Measurements from ENCODE around the gene OVCH2.
"Not testable (repeated sequence)": the region's sequence is repeated elsewhere in the genome, so short reads cannot be mapped to it uniquely, and the experiment has no call there.

OVCH2 gene

GRCh38 chr11:7670641-7671040 lies 35.6 kb downstream of the OVCH2 start:
- no peak for DNase-seq

- no peak for DNase-seq
Measured at GRCh38 chr11:7668911-7669310, 37.4 kb downstream of the OVCH2 start.

GRCh38 chr11:7668464-7668863 lies 37.8 kb downstream of the OVCH2 start:
- no peak for DNase-seq

GRCh38 chr11:7667460-7667859 lies 38.8 kb downstream of the OVCH2 start:
- no peak for DNase-seq

GRCh38 chr11:7666292-7666866 lies 39.9 kb downstream of the OVCH2 start:
- no peak for DNase-seq

GRCh38 chr11:7665473-7666291 lies 40.6 kb downstream of the OVCH2 start:
- peak; percentile 77 for DNase-seq

GRCh38 chr11:7664867-7665266 lies 41.4 kb downstream of the OVCH2 start:
- no peak for DNase-seq

- not testable (repeated sequence) for DNase-seq
Measured at GRCh38 chr11:7663531-7663930, 42.7 kb downstream of the OVCH2 start.

- peak; percentile 16 for DNase-seq
Measured at GRCh38 chr11:7657306-7658025, 48.8 kb downstream of the OVCH2 start.

- no peak for DNase-seq
Measured at GRCh38 chr11:7656704-7657103, 49.6 kb downstream of the OVCH2 start.

- no peak for DNase-seq
Measured at GRCh38 chr11:7655253-7656217, 50.7 kb downstream of the OVCH2 start.

GRCh38 chr11:7654195-7654705 lies 52.0 kb downstream of the OVCH2 start:
- no peak for DNase-seq

- no peak for DNase-seq
Measured at GRCh38 chr11:7651700-7652099, 54.6 kb downstream of the OVCH2 start.

- DNase-seq, result no peak
Measured at GRCh38 chr11:7651140-7651551, 55.1 kb downstream of the OVCH2 start.

GRCh38 chr11:7648264-7648663 lies 58.0 kb downstream of the OVCH2 start:
- no peak for DNase-seq

- DNase-seq, result no peak
Measured at GRCh38 chr11:7646866-7647265, 59.4 kb downstream of the OVCH2 start.

GRCh38 chr11:7645206-7645605 lies 61.1 kb downstream of the OVCH2 start:
- no peak for DNase-seq

GRCh38 chr11:7643314-7643713 lies 63.0 kb downstream of the OVCH2 start:
- DNase-seq, result no peak

GRCh38 chr11:7642747-7643146 lies 63.5 kb downstream of the OVCH2 start:
- no peak for DNase-seq

- DNase-seq, result no peak
Measured at GRCh38 chr11:7640816-7641215, 65.5 kb downstream of the OVCH2 start.

GRCh38 chr11:7639643-7640025 lies 66.6 kb downstream of the OVCH2 start:
- no peak for DNase-seq
